SKM-1 treated with dmso at 0.1 percent for 144 hours (cell line): ENCODE data around the gene CCRL2.

ENCODE experiments used
- DNase-seq: peaks from one replicate; lab custom pipeline; 2025; ENCODE audit not compliant: unreplicated experiment; lab: John Stamatoyannopoulos, UW

CCRL2 gene

GRCh38 chr3:46455231-46456115 lies 48.4 kb downstream of the CCRL2 start:
- DNase-seq = no peak

GRCh38 chr3:46456118-46456517 lies 49.1 kb downstream of the CCRL2 start:
- no peak for DNase-seq
